Measurements from ENCODE around the gene BCO2. TPM values are rescaled to one million over a fixed set of nuclear protein-coding genes. Genes with fewer than 3 reads are reported as not detected.
"Not testable (repeated sequence)": the region's sequence is repeated elsewhere in the genome, so short reads cannot be mapped to it uniquely, and the experiment has no call there.

Gene BCO2
- total RNA-seq, 1 donor from 2014 or later = 2.6 TPM

DNA sequence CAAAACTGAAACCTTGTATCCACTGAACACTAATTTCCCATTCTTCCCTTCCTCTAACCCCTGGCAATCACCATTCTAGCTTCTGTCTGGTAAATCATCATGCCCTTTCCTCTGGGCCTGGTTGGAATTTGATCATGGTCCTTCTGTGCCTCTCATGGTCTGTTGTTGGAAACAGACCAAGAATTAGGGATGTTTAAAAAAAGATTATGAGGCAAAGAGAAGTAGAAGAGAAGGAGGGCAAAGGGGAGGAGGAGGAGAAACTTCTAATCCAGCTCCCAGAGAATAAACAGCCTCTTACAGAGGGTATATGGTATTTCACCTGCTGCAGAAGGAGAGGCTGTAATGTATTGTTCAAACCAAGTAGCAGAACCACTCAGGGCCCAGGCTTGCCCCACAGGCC, 10.6 kb downstream of the BCO2 start:
- TF ChIP-seq, protein P1, sequence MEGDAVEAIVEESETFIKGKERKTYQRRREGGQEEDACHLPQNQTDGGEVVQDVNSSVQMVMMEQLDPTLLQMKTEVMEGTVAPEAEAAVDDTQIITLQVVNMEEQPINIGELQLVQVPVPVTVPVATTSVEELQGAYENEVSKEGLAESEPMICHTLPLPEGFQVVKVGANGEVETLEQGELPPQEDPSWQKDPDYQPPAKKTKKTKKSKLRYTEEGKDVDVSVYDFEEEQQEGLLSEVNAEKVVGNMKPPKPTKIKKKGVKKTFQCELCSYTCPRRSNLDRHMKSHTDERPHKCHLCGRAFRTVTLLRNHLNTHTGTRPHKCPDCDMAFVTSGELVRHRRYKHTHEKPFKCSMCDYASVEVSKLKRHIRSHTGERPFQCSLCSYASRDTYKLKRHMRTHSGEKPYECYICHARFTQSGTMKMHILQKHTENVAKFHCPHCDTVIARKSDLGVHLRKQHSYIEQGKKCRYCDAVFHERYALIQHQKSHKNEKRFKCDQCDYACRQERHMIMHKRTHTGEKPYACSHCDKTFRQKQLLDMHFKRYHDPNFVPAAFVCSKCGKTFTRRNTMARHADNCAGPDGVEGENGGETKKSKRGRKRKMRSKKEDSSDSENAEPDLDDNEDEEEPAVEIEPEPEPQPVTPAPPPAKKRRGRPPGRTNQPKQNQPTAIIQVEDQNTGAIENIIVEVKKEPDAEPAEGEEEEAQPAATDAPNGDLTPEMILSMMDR (IDR thresholded peaks at IDR 0.05; ENCODE audit: unreplicated experiment) = no peak
- no peak for DNase-seq (ENCODE audit: low spot score)
- Mint-ChIP-seq H3K4me1 (ENCODE audit: unreplicated experiment) (peaks cover 13% of the 10 kb centered on the region), H3K36me3 (ENCODE audit: low read depth, unreplicated experiment) (no peaks in the 10 kb centered on the region), H3K27ac (ENCODE audit: unreplicated experiment) (no peak overlapping the region), H3K4me3 (ENCODE audit: unreplicated experiment) (no peak overlapping the region), H3K9me3 (ENCODE audit: unreplicated experiment) (no peaks in the 10 kb centered on the region), H3K27me3 (ENCODE audit: unreplicated experiment) (peaks cover 2% of the 10 kb centered on the region)

DNA sequence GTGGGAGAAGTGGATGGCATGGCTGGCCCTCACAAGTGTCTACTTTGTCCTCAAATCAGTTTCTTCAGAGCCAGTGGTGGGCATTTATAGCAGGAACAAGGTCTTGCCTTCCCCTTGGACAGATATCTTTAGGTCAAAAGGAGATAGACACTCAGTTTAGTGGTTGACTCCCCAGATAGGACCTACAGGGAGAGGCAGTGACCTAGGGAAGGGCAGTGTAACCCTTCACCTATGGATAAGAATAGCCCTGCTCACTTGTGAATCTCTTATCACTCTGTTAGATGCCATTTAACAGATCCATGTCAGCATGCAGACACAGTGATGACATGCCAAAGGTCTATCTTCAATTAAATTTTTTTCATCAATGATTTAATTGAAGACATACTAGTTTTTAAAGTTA, 11.0 kb downstream of the BCO2 start:
- TF ChIP-seq, protein P1 (IDR thresholded peaks at IDR 0.05; ENCODE audit: unreplicated experiment) = no peak
- H3K27ac Mint-ChIP-seq (ENCODE audit: unreplicated experiment) = no peak overlapping the region
- peaks cover 2% of the 10 kb centered on the region for H3K27me3 Mint-ChIP-seq (ENCODE audit: unreplicated experiment)
- H3K4me3 Mint-ChIP-seq (ENCODE audit: unreplicated experiment) = no peak overlapping the region
- peaks cover 13% of the 10 kb centered on the region for H3K4me1 Mint-ChIP-seq (ENCODE audit: unreplicated experiment)
- no peak for DNase-seq (ENCODE audit: low spot score)
- H3K9me3 Mint-ChIP-seq (ENCODE audit: unreplicated experiment) = no peaks in the 10 kb centered on the region
- H3K36me3 Mint-ChIP-seq (ENCODE audit: low read depth, unreplicated experiment) = no peaks in the 10 kb centered on the region

DNA sequence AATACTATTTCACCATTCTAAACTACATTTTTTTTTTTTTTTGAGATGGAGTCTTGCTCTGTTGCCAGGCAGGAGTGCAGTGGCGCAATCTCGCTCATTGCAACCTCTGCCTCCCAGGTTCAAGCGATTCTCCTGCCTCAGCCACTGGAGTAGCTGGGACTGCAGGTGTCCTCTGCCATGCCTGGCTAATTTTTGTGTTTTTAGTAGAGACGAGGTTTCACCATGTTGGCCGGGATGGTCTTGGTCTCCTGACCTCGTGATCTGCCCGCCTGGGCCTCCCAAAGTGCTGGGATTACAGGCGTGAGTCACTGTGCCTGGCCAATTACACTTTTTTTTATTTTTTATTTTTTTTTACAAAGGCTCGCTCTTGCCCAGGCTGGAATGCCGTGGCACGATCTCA, 19.8 kb downstream of the BCO2 start:
- H3K36me3 Mint-ChIP-seq (ENCODE audit: low read depth, unreplicated experiment); H3K4me3 Mint-ChIP-seq (ENCODE audit: unreplicated experiment); H3K9me3 Mint-ChIP-seq (ENCODE audit: unreplicated experiment): not testable (repeated sequence)

DNA sequence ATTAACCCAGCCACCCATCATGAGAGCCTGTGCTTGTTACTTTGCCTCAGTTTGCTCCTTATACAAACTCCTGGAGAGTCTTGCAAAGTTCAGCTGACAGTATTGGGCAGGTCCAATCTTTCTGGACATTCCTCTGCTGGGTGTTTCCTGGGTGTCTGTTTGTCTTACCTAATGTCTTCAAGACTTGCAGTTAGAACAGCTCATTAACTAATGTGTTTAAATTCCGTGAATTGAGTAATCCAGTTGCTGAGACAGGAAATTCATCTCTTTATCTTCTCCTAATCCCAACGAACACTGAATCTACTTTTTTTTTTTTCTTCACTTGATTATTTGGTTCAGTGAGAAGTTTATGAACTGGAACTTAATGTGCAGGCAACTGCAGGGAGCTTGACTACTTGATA, 20.6 kb downstream of the BCO2 start:
- H3K4me3 Mint-ChIP-seq (ENCODE audit: unreplicated experiment) = no peak overlapping the region
- no peaks in the 10 kb centered on the region for H3K9me3 Mint-ChIP-seq (ENCODE audit: unreplicated experiment)
- no peak overlapping the region for H3K27ac Mint-ChIP-seq (ENCODE audit: unreplicated experiment)
- DNase-seq (ENCODE audit: low spot score) = no peak
- H3K36me3 Mint-ChIP-seq (ENCODE audit: low read depth, unreplicated experiment) = no peaks in the 10 kb centered on the region
- H3K27me3 Mint-ChIP-seq (ENCODE audit: unreplicated experiment) = peaks cover 4% of the 10 kb centered on the region
- TF ChIP-seq, protein P1 (IDR thresholded peaks at IDR 0.05; ENCODE audit: unreplicated experiment) = no peak
- H3K4me1 Mint-ChIP-seq (ENCODE audit: unreplicated experiment) = peaks cover 3% of the 10 kb centered on the region

More for the DNA sequence above, 19.8 kb downstream of the BCO2 start:
- not testable (repeated sequence) for H3K27ac Mint-ChIP-seq (ENCODE audit: unreplicated experiment); DNase-seq (ENCODE audit: low spot score); H3K27me3 Mint-ChIP-seq (ENCODE audit: unreplicated experiment); H3K4me1 Mint-ChIP-seq (ENCODE audit: unreplicated experiment)

- no peak for DNase-seq (ENCODE audit: low spot score)
- Mint-ChIP-seq H3K36me3 (ENCODE audit: low read depth, unreplicated experiment) (no peaks in the 10 kb centered on the region), H3K9me3 (ENCODE audit: unreplicated experiment) (no peaks in the 10 kb centered on the region), H3K27ac (ENCODE audit: unreplicated experiment) (no peak overlapping the region), H3K27me3 (ENCODE audit: unreplicated experiment) (peaks cover 4% of the 10 kb centered on the region), H3K4me1 (ENCODE audit: unreplicated experiment) (peaks cover 3% of the 10 kb centered on the region), H3K4me3 (ENCODE audit: unreplicated experiment) (no peak overlapping the region)
- TF ChIP-seq, protein P1 (IDR thresholded peaks at IDR 0.05; ENCODE audit: unreplicated experiment) = no peak
These were observed 21.3 kb downstream of the BCO2 start for GRCh38 chr11:112196519-112197087.

DNA sequence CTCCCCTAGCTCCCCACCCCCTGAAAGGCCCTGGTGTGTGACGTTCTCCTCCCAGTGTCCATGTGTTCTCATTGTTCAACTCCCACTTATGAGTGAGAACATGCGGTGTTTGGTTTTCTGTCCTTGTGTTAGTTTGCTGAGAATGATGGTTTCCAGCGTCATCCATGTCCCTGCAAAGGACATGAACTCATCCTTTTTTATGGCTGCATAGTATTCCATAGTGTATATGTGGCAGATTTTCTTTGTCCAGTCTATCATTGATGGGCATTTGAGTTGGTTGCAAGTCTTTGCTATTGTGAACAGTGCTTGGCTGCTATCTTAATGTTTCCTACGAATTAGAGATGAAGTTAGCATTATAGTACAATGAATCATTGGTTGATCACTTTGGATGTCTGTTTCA, 23.8 kb downstream of the BCO2 start:
- not testable (repeated sequence) for H3K4me3 Mint-ChIP-seq (ENCODE audit: unreplicated experiment); H3K9me3 Mint-ChIP-seq (ENCODE audit: unreplicated experiment); H3K27me3 Mint-ChIP-seq (ENCODE audit: unreplicated experiment); DNase-seq (ENCODE audit: low spot score); H3K36me3 Mint-ChIP-seq (ENCODE audit: low read depth, unreplicated experiment); H3K4me1 Mint-ChIP-seq (ENCODE audit: unreplicated experiment); H3K27ac Mint-ChIP-seq (ENCODE audit: unreplicated experiment)
